Left renal cortex interstitium (tissue), 4 donors: Measurements from ENCODE around the gene KLHL40. TPM values are rescaled to one million over a fixed set of nuclear protein-coding genes. Genes with fewer than 3 reads are reported as not detected.

Source experiments
- DNase-seq, 4 donors: peaks; one replicate each; pipeline ENCODE4 v3.0.0-alpha.2; 2013; ENCODE audit warnings: low read depth in 4 of 4, low spot score in 2 of 4, missing footprints in 1 of 4
- polyA plus RNA-seq, 4 donors: library from polyadenylated mRNA; unstranded; fragments of 120-200 nt; gene quantifications; one replicate each; pipeline ENCODE4 v1.2.1, GENCODE V29; 2013; ENCODE audit not compliant: insufficient read length in 4 of 4

KLHL40 gene
- not detected for polyA plus RNA-seq

- DNase-seq = no peak
These were observed at the start of gene KLHL40 for GRCh38 chr3:42685363-42685881. Gene KLHL40 (plus strand): TSS chr3:42685537. CDS start chr3:42685619, 82 bp downstream.

DNA sequence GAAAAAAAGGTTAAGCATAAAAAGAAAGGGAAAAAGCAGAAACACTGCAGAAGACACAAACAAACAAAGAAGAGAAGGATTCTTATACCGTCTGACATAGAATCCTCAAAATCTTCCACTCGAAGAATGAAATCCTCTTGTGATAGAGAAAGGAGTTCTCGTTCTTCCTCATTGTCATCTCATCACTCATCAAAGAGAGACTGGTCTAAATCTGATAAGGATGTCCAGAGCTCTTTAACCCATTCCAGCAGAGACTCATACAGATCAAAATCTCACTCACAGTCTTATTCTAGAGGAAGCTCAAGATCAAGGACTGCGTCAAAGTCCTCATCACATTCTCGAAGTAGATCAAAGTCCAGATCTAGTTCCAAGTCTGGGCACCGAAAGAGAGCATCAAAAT is 48.3 kb upstream of the KLHL40 start:
- no peak for DNase-seq

- DNase-seq = no peak
These were observed 46.9 kb upstream of the KLHL40 start for GRCh38 chr3:42638339-42638842.

DNA sequence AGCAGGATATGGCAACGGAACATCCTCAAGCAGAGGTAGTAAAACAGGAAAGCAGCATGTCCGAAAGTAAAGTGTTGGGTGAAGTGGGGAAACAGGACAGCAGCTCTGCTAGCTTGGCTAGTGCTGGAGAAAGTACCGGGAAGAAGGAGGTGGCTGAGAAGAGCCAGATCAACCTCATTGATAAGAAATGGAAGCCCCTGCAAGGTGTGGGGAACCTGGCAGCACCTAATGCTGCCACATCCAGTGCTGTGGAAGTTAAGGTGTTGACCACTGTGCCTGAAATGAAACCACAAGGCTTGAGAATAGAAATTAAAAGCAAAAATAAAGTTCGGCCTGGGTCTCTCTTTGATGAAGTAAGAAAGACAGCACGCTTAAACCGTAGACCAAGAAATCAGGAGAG is 46.1 kb upstream of the KLHL40 start:
- no peak for DNase-seq

- no peak for DNase-seq
These were observed 45.2 kb upstream of the KLHL40 start for GRCh38 chr3:42640129-42640528.

DNA sequence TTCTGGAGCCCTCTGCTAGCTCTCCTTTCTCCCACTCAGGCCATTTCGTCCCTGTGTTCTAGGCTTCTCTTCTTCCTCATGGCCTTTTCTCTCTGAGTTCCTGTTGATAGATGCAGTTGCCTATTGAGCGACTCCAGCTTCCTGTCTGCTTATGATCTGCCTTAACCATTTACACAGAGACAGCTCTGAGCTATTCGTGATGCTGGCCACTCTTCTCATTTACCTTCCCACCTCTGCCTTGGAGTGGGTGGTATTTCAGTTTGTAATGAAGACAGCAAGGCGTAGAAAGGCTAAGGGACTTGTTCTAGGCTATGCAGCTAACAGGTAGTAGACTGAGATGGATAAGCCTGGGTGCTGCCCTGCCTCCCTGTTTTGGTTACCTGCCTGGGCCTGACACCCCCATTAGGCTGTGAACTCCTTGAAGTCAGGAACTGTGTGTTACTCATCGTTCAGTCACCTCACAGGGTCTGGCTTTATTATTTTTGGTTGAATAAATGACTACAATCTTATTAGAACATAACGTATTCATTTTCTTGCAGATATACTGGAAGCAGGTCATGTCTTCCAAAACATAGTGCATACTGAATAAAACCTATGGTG is 44.5 kb upstream of the KLHL40 start:
- no peak for DNase-seq

- DNase-seq = no peak
These were observed 37.4 kb upstream of the KLHL40 start for GRCh38 chr3:42647821-42648459.

DNA sequence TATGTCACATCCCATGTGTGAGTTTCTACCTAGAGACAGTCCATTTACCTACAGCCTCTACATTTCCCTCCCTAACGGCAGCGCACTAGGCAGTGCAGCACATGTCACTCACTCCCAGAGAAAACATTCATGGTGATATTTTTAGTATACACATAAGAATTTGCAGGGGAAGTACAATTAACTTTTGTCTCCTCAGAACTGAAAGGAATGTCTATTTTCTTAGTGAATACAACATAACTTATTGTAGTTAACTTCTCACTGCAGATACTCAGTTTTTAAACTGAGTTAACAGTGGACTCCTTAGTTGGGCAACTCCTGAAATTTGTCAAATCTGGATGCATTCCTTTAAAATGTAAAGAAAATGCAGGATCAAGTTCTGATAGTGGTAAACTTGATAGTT is 36.3 kb upstream of the KLHL40 start:
- no peak for DNase-seq

DNA sequence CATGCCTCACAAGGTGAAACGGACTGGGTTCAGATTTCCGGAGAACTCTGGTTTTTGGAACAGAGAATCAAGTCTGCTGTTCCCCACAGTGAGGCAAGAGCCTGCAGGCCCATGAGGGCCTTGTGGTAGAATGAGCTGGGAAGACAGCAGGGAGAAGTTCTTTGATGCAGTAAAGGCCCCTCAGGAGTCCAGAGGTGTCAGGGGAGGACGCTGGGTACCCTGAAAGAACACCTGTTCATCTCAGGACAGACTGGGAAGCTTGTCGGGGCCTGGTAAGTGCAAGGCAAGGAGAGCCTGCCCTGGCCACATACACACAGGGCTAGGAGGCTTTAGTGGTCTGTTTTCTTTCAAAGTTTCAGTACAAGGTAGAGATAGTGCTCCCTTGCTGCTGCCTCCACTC is 35.6 kb upstream of the KLHL40 start:
- no peak for DNase-seq

- no peak for DNase-seq
These were observed 33.9 kb upstream of the KLHL40 start for GRCh38 chr3:42651248-42652091.

GRCh38 chr3:42652251-42652610 is 33.1 kb upstream of the KLHL40 start:
- DNase-seq = no peak

- DNase-seq = no peak
These were observed 32.6 kb upstream of the KLHL40 start for GRCh38 chr3:42652611-42653302.

DNA sequence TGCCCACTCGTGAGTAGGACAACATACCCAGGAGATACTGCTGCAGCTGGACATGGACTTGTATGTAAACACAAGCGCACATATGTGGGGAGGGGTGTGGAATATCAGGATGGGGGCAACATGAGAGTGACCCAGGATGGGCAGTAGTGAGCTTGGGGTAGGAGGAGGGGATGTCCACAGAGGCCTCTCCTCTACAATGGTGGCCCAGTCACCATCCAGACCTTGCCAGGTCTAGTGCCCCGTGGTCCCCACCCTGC is 32.1 kb upstream of the KLHL40 start:
- no peak for DNase-seq

DNA sequence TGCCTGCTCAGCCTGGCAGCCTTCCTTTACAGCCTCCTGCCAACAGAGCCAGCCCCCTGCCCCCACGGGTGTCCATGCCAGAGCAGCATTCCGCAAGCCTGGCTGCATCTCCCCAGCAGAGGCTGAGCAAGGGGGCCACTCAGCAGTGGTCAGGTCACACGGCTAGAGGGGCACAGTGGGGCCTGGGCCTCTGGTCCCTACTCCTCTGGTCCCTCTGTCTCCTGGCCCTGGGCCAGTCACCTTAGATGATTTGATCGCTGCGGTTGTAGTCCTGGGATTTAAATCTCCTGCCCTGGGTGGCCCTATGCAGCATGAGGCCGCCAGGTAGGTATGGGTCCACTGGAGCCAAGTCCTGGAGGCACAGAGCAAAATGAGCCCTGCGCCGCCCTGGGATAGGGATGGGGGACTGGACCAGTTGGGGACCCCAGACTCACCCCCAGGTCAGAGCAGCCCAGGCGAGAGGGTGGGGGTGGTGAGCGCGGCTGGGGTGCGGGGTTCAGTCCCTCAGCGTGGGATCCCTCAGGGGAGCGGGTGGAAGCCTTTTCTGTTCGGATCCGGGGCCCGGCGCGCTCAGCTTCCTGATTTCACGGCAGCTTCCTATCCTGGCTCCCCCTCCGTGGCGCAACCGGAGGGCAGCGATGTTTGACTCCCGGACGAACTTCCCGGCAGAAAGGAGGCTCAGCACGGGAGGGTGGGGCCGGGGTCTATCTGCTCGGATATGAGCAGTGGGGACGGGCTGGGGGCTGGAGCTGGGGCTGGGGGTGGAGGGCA is 31.6 kb upstream of the KLHL40 start, which contains the start of gene ZBTB47:
TSS of gene ZBTB47 (plus strand) at position 138 of the 771 bp plus-strand sequence. CDS start 4,659 bp downstream, outside the sequence.
- DNase-seq = no peak

DNA sequence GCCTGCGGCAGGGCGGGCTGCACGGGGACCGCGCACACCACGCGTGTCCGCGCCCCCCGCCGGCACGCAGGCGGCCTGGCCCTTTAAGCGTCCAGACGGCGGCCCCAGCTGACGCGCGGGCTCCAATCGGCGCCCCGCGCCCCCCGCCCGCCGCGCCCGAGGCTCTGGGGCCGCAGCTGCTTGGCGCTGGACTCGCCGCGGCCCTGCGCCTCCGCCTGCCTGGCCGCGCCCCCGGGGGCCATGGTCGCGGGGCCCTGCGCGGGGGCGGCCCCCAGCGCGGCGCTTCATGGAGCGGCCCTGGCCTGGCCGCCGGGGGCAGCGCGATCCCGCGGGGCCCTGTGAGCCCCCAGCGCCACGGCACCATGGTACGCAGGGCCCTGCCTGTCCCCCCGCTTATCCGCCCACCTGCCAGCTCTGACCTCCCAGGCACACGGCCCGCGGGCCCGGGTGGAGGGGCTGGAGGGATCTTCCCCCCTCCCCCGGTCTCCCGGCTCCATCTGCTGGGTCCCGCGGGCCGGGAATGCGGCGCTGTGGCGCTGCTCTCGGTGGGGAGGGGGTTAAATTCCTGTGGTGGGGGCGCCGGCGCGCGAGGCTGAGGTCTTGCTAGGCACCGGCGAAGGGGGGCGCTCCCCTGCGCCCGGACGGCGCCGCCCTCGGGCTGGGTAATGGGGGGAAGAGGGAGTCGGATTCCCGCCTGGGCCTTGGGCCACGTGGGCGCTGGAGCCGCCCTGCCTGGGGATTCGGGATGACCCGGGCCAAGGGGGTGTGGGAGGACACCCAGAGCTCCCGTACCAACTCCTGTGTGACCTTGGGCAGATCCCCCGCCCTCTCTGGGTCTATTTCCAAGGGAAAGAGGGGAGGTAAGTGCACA is 30.8 kb upstream of the KLHL40 start:
- peak in 2 of 4 donors; percentile 41 to 48 for DNase-seq

DNA sequence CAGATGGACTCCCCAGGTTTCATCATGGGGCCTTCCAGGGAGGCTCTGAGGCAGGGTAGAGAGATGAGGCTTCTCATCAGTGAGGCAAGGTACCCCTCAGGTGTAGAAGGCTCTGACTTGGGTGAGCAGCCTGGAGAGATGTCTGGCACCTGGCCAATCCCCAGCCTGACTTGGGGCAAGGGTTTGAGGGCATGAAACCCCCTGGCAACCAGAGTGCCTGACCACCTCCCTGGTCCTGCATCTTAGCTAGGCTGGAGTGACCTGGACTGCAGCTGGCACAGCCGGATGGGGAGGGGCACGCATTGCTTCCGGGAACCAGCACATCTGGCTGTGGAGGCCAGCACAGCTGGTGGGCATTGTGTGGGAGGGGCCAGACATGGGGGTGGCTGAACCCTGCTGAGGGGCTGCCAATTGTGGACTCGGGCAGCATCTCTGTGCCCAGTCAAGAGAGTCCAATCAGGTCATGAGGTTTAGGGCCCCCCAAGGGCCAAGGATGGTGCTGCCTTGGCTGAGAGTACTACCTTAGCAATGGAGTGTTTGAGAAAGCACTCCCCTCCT is 29.9 kb upstream of the KLHL40 start:
- no peak for DNase-seq

DNA sequence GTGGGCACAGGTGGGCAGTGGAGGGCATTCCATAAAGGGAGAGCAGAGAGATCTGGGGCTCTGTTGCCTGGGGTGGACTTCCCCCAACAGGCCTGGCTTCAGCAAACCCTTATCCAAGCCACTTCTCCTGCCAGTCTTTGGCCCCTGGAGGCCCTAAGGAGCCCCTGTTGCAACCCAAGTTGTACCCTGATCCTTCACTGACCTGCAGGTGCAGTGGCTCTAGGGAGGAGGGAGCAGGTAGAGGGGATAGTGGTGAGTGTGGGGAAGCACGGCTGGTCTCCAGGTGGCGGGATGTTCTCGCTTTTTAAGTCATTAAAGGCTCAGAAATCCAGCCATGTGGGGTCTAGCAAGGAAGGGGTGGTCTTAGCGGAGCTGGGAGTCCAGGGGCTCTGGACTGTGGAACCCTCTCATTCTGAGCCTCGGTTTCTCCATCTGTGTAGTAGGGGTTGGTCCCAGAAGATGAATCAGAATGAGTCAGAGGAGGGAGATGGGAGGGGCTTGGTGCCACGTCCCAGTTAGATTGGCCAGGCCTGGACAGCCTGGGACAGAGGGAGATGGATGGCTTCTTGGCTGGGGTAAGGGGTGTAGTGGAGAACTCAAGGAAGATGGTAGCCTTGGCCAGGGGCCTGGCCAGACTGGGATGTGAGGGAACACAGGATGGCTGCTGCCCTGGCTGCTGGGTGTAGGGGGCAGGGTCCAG is 29.2 kb upstream of the KLHL40 start:
- no peak for DNase-seq
